Measurements from ENCODE around the gene ETHE1.

ETHE1 gene

GRCh38 chr19:43526884-43527859, at the start of gene ETHE1:
TSS of gene ETHE1 (minus strand) at chr19:43527201. CDS start at chr19:43527177, 24 bp downstream.
- DNase-seq: peak; percentile 79

- no peak for DNase-seq
Measured at GRCh38 chr19:43575955-43576878, 49.2 kb upstream of the ETHE1 start.

- peak; percentile 95 for DNase-seq
Measured at GRCh38 chr19:43575156-43575950, 48.4 kb upstream of the ETHE1 start, which contains the start of the genes PINLYP and XRCC1. TSS of gene PINLYP (plus strand) at chr19:43575801. CDS start at chr19:43577192, 1,391 bp downstream. TSS of gene XRCC1 (minus strand) at chr19:43575527. CDS start at chr19:43575458, 69 bp downstream.

- DNase-seq: no peak
Measured at GRCh38 chr19:43574424-43575155, 47.6 kb upstream of the ETHE1 start.

- no peak for DNase-seq
Measured at GRCh38 chr19:43572171-43572588, 45.2 kb upstream of the ETHE1 start.

- no peak for DNase-seq
Measured at GRCh38 chr19:43570174-43570791, 43.3 kb upstream of the ETHE1 start.

GRCh38 chr19:43569657-43570056, 42.7 kb upstream of the ETHE1 start:
- DNase-seq: no peak

- no peak for DNase-seq
Measured at GRCh38 chr19:43564800-43565199, 37.8 kb upstream of the ETHE1 start.

- no peak for DNase-seq
Measured at GRCh38 chr19:43563816-43564457, 36.9 kb upstream of the ETHE1 start.

GRCh38 chr19:43562698-43563241, 35.8 kb upstream of the ETHE1 start:
- DNase-seq: peak; percentile 56

- DNase-seq: no peak
Measured at GRCh38 chr19:43562226-43562697, 35.3 kb upstream of the ETHE1 start.

- DNase-seq: no peak
Measured at GRCh38 chr19:43561139-43561970, 34.4 kb upstream of the ETHE1 start.

GRCh38 chr19:43560687-43561086, 33.7 kb upstream of the ETHE1 start:
- DNase-seq: no peak

GRCh38 chr19:43555185-43555770, 28.3 kb upstream of the ETHE1 start:
- peak; percentile 79 for DNase-seq

GRCh38 chr19:43554317-43554895, 27.4 kb upstream of the ETHE1 start:
- DNase-seq: no peak

GRCh38 chr19:43553656-43554055, 26.7 kb upstream of the ETHE1 start:
- no peak for DNase-seq

GRCh38 chr19:43552616-43553015, 25.6 kb upstream of the ETHE1 start:
- DNase-seq: no peak

GRCh38 chr19:43552198-43552450, 25.1 kb upstream of the ETHE1 start:
- no peak for DNase-seq

Measured in stimulated activated CD4-positive, alpha-beta T cell treated with anti-CD3 and anti-CD28 coated beads, Interleukin-4, amount 100 ng/mL, for 1 hour (primary cell).